Hepatocyte (in vitro differentiated cells): ENCODE results near the gene SYNE2.

Experiments
- CTCF ChIP-seq: fragments of 200-600 bp; sonication (generic); IDR thresholded peaks from 2 replicates; pipeline ENCODE4 v1.5.1; 2016; ENCODE audit warnings: antibody characterized with exemption, mild to moderate bottlenecking; ENCODE audit not compliant: poor library complexity
- EZH2 ChIP-seq: fragments of 200-600 bp; sonication (generic); IDR thresholded peaks from 2 replicates; pipeline ENCODE4 v1.6.1; 2016; ENCODE audit warnings: antibody characterized with exemption, mild to moderate bottlenecking, borderline replicate concordance
- EZH2phosphoT487 ChIP-seq: fragments of 200-600 bp; sonication (generic); IDR thresholded peaks from one replicate; pipeline ENCODE4 v1.6.1; 2018; ENCODE audit warnings: antibody characterized with exemption, mild to moderate bottlenecking, low read depth, moderate library complexity; ENCODE audit not compliant: unreplicated experiment, severe bottlenecking

DNA sequence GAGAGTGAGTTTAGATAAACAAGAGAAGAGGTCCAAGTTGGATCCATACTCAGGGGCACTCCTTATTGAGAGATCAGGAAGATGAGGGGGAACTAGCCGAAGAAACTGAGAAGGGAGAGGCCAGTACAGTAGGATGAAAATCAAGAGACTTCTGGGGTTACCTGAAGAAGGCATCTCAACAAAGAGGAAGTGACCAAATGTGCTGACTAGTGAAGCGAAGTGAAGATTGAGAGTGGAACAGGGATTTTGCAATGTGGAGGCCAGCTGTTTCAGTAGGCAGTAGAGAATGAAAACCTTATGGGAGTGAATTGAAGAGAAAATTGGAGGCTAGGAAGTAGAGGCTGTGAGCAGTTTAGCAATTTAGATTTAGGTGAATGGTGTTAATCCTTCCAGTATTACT lies 153.0 kb downstream of the SYNE2 start:
- no peak for TF ChIP-seq EZH2
- no peak for TF ChIP-seq CTCF
- TF ChIP-seq EZH2phosphoT487, result no peak
